NB4 (cell line): Measurements from ENCODE around the gene CTNND2.

ENCODE experiments used
- CTCF ChIP-seq: IDR thresholded peaks from one replicate; pipeline ENCODE4 v1.5.1; 2012; ENCODE audit warnings: low read depth, low read length
- POLR2A ChIP-seq: IDR thresholded peaks from 2 replicates; pipeline ENCODE4 v1.6.1; 2011; ENCODE audit warnings: mild to moderate bottlenecking; ENCODE audit not compliant: insufficient read length; ENCODE audit errors: extremely low read depth

DNA sequence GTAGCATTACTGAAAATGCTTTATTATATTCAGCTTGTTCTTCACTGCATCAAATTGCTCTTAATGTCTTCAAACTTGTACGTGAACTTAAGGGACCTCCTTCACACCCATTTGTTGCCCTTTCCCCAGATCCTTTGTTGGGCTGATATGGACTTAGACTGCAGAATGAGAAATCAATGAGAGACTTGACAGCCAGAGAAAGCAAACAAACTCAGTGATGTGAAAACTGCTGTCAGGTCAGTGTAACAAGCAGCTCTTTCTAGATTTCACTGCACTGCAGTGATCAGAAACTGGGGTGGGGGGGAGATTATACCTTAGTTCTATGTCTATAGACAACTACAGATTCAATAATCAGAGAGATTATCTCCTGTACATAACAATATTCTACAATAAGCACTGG, 652.2 kb downstream of the CTNND2 start:
- TF ChIP-seq POLR2A (no peak), CTCF (no peak)
